Stimulated activated CD4-positive, alpha-beta T cell treated with anti-CD3 and anti-CD28 coated beads, Interleukin-12 subunit alpha, Interleukin-12 subunit beta, amount 100 ng/mL, for 48 hours (primary cell): Measurements from ENCODE around the gene MALRD1.

Experiments
- DNase-seq, 3 donors: peaks; one replicate each; pipeline ENCODE4 v3.0.0-alpha.2; 2020; ENCODE audit warnings: low read depth in 2 of 3, low spot score in 1 of 3

Gene MALRD1

GRCh38 chr10:19107406-19107805 is 58.8 kb downstream of the MALRD1 start:
- DNase-seq = no peak

- no peak for DNase-seq
Observed at GRCh38 chr10:19111501-19112267, 63.1 kb downstream of the MALRD1 start.

GRCh38 chr10:19117438-19117837 is 68.8 kb downstream of the MALRD1 start:
- DNase-seq = no peak

- no peak for DNase-seq
Observed at GRCh38 chr10:19119191-19119590, 70.6 kb downstream of the MALRD1 start.

GRCh38 chr10:19120381-19120908 is 71.8 kb downstream of the MALRD1 start:
- no peak for DNase-seq

- DNase-seq = no peak
Observed at GRCh38 chr10:19133992-19134391, 85.4 kb downstream of the MALRD1 start.

GRCh38 chr10:19142967-19143366 is 94.4 kb downstream of the MALRD1 start:
- DNase-seq = no peak

- no peak for DNase-seq
Observed at GRCh38 chr10:19144206-19144605, 95.6 kb downstream of the MALRD1 start.

- DNase-seq = no peak
Observed at GRCh38 chr10:19154375-19154774, 105.8 kb downstream of the MALRD1 start.

- DNase-seq = no peak
Observed at GRCh38 chr10:19158358-19158757, 109.8 kb downstream of the MALRD1 start.

- DNase-seq = no peak
Observed at GRCh38 chr10:19158870-19159269, 110.3 kb downstream of the MALRD1 start.

- DNase-seq = no peak
Observed at GRCh38 chr10:19164461-19164860, 115.9 kb downstream of the MALRD1 start.

- no peak for DNase-seq
Observed at GRCh38 chr10:19168584-19168983, 120.0 kb downstream of the MALRD1 start.

- no peak for DNase-seq
Observed at GRCh38 chr10:19169041-19169440, 120.4 kb downstream of the MALRD1 start.

GRCh38 chr10:19169684-19170083 is 121.1 kb downstream of the MALRD1 start:
- DNase-seq = no peak

- DNase-seq = no peak
Observed at GRCh38 chr10:19178675-19179074, 130.1 kb downstream of the MALRD1 start.

- DNase-seq = no peak
Observed at GRCh38 chr10:19184891-19185290, 136.3 kb downstream of the MALRD1 start.

GRCh38 chr10:19194866-19195265 is 146.3 kb downstream of the MALRD1 start:
- no peak for DNase-seq

- DNase-seq = no peak
Observed at GRCh38 chr10:19195698-19196097, 147.1 kb downstream of the MALRD1 start.

- DNase-seq = no peak
Observed at GRCh38 chr10:19200211-19200610, 151.6 kb downstream of the MALRD1 start.

- no peak for DNase-seq
Observed at GRCh38 chr10:19204246-19204917, 155.8 kb downstream of the MALRD1 start.

- DNase-seq = no peak
Observed at GRCh38 chr10:19209319-19209718, 160.7 kb downstream of the MALRD1 start.
